GM21723 (cell line): Measurements from ENCODE around the gene PLOD3.

Source experiments
- ATAC-seq: cut with Tn5 transposase; IDR thresholded peaks from one replicate; pipeline ENCODE4 v1.9.1; 2021; ENCODE audit warnings: mild to moderate bottlenecking, moderate library complexity; ENCODE audit not compliant: unreplicated experiment

Gene PLOD3

DNA sequence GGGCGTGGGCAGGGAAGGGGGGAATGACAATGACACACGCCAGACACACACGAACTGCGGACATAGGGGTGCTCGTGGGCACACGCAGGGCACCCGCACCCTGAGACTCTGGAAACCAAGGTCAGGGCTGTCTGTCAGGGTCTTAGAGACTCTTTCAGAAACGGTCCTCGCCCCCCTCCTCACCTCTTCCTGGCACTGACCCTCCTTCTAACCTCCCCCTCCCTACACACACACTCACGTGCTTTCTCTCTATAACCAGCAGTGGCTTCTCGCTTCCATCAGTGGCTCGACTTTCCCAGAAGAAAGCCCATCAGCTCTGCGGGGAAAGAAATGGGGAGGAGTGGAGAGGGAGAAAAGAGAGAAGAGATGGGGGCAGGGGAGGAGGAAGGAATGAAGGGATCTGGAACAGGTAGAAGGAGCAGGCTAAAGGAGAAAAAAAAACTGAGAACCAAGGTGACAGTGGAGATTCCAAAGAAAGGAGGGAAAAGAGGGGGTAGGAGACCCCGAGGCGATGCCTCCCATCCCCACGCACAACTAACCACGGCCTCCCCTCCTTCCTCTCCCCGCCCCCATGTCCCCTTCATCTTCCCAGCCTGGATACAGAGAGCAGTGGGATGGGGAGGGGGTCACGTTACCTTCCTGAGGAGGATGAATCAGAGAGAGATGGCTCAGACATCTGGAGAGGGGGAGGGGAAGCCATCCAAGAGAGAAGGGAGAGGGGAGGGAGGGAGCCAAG lies 50.3 kb downstream of the PLOD3 start:
- no peak for ATAC-seq

DNA sequence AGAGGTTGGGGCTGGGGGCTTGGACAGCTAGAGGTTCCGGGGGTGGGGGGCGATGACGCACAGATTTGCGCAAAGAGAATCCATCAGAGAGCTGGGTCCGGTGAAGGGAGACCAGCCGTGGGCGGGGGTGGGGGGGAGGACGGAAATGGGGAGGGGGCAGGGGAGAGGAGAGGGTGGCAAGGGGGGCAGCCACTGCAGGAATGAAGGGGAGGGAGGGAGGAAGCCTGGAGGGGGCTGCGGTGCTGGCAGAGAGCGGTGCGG lies 50.8 kb downstream of the PLOD3 start:
- ATAC-seq = no peak

DNA sequence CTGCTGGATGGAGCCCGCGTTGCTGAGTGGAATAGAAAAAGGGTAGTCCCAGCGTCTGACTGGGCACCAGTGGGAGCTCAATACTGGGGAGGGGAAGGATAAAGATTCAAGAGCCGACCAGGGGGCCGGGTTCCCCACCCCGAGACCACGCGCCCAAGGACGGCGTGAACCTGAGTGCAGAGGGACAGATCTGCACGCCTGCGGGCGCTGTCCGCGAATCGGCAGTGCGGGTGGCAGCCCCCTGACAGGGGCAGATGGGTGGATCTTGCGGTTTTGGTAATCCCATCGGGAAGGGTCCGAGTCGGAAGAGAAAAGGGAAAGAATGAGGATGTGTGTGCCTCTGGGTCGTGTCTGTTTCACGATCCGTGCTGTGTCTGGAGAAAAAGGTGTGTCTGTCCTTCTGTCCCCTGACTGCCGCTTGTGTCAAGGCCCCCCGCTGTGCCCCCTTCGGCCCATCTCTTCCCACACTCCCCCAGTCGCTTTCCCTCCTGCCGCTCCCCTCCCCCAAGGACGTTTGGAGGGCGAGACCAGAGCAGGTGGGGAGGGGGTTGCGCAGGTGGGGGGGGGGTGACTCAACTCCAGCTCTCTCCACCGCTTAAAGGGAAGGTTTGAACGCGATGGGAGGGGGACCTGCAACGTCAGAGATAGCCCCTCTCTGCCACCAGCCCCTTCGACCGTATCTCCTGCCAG lies 51.3 kb downstream of the PLOD3 start:
- ATAC-seq = no peak

DNA sequence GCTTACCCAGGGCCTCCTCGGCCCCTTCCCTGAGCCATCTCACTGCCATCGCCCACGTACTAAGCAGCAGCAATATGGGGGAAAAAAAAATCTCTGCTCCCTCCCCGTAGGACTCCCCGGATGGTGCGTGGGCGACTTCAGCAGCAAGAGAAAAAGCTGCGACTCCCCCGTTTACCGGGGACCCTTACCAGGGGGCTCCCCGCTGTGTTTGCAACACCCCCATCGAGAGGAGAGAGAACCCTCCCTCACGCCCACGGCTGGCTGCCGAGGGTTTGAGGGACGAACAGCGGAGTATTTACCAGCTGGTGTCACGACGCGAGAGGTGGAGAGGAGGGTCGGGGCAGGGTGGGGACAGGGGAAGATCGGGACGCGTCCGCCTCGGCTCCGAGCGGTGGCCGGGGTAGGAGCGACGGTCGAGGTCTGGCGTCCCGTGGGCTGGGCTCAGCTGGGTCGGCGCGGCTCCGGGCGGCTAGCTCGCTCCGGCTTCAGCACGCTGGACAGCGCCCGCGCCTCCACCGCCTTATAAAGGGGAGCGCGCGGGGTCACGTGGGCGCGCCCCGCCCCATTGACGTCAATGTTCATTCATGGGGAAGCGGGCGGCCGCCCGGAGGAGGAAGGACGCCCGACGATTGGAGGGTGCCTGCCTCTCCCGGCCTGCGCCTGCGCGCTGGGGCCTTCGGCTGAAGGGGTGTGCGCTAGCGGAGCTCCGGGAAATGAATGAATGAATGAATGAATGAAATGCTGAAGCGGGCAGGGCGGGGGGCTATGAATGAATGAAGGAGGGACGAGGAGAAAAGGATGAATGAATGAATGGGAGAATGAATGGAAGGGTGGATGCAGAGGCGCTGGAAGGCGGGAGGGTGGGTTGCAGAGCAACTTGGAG lies 52.1 kb downstream of the PLOD3 start, which contains the start of gene VGF:
VGF (minus strand) TSS at position 495 of the 883 bp plus-strand sequence. CDS start 726 bp downstream, outside the sequence.
- ATAC-seq = peak; percentile 73

DNA sequence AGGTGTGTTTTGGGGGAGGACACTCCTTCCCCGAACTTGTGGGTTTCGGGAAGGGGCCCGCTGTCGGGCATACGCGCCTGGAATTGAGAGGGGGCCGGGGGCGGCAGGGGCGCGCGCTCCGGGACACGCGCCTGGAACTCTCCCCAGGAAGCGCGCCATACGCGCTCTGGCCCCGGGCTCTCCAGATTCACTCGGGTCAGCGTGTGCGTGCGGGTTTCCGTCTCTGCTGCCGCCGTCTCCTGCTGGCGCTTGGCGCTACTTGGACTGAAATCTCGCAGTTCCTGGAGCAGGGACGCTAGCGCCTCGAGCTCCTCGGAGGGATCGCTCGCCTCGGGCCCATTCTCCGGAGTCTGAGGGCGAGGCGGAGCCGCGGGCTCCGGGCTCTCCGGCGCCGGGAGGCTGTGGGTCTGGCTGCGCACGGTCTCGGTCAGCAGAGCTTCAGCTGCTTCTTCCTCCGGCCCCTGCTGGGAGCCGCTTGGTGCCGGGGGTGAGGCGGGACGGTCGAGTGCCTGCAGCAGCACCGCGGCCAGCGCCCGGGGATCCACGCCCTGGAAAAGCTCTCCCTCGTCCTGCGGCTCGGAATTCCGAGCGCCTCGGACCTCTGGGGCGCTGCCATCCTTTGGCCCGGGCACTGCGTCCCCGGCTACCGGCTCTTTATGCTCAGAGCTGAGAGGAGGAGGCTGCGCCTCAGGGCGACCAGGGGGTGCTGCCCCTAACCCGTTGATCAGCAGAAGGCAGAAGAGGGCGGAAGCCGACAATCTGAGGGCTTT lies 53.1 kb downstream of the PLOD3 start:
- ATAC-seq = no peak

DNA sequence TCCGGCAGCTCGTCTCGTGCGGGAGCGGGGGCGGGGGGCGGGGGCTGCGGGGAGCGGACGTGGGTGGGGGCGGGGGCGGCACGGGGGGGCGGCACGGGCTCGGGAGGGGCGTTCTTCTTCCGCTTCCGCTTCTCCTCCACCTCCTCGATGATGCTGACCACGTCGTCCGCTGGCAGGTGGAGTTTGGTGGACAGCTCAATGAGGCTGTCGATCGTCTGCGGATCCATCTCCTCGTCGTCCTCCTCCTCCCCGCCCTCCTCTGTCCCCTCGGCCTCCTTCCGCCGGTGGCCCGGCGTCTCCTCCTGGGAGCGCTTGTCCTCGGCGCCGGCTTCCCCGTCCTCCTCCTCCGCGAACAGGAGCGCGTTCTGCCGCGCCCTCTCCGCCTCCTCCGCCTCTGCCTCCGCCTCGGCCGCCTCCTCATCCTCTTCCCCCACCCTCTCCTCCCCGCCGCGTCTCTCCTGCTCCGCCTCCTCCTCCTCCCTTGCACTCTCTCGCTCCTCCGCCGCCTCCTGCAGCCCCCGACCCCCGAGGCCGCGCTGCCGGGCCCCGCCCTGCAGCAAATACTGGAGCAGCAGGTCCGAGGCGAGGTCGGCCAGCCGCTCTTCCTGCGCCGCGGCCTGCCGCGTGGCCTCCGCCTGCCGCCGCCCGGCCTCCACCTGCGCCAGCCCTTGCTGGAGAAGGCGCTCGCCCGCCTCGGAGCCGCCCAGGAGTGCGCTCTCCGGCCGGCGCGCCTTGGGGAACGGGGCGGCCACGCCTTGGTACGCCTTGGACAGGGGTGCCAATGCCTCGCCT lies 53.9 kb downstream of the PLOD3 start:
- ATAC-seq = no peak

DNA sequence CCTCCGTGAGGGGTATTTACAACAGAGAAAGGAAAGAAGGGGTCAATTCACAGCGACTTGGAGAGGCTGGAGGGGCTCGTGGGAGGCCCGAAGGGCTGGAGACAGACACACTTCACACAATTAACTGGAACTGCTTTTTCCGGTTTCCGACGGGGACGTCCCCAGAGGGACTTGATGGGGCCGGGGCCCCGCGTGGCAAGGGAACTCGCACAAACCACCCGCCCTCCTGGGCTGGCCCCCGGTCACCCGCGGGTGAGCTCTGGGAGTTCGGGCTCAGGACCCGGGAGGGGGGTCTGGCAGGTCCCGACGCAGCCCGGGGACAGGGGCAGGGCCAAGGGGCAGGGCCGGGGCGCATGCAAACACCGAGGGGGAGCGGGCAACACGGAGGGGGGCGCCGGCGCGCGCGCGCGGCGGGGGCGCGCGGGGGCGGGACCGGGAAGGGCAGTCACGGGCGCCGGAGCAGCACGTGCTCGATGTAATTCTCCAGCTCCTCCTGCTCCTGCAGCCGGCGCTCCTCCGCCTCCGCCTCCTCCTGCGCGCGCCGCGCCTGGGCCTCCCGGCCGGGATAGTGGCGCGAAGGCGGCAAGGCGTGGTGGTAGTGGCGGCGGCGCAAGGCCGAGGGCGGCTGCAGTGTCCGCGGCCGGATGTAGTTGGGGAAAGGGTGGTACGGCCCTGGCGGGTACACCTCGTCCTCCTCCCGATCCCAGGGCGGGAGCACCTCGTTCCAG lies 54.7 kb downstream of the PLOD3 start:
- ATAC-seq = no peak

DNA sequence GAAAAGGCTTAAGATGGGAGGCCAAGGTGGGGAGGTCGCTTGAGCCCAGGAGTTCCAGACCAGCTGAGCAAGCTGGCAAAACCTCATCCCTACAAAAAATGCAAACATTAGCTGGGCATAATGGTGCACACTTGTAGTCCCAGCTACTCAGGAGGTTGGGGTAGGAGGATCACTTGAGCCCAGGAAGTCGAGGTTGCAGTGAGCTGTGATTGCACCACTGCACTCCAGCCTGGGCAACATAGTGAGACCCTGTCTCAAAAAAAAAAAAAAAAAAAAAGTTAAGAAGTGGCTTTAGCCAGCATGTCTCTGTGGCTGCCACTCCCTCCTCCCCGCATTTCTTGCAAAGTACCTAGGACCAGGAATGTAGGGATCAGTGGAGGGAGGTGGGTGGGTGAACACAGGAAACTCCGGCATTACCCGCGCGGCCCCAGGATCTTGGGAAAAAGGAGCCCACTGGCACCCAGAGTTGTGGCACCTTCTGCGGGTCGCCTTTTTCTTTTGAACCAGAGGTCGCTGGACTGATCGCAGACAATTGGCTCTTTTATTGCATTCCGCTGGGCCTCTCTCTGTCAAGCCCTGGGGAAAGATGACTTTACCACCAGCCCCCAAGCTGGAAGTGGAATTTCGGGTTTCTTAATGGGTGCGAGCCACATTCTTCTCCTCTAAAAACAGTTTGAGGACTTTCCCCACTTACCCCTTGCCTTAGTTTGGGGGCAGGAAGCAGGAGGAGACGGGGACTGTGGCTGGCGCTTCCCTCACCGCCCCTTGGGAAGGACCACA lies 55.5 kb downstream of the PLOD3 start:
- ATAC-seq = no peak

DNA sequence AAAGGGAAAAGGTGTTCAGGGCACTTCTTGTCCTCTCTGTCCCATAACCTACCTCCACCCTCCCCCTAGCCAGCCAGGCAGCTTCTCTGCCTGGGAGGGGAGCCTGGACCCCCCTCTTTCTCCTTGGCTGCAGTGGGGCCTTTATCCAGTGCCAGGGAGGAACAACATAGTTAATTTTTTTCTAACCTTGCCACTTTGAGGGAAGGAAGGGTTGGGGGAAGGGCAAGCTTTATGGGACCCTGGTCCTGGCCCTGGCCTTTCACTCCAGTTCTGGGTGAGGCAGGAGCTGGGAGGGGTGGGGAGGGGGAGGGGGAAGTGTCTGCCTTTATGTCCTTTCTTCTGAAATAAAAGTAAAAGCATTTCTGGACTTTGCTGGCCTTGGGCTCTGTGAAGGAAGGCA lies 56.5 kb downstream of the PLOD3 start:
- ATAC-seq = no peak

DNA sequence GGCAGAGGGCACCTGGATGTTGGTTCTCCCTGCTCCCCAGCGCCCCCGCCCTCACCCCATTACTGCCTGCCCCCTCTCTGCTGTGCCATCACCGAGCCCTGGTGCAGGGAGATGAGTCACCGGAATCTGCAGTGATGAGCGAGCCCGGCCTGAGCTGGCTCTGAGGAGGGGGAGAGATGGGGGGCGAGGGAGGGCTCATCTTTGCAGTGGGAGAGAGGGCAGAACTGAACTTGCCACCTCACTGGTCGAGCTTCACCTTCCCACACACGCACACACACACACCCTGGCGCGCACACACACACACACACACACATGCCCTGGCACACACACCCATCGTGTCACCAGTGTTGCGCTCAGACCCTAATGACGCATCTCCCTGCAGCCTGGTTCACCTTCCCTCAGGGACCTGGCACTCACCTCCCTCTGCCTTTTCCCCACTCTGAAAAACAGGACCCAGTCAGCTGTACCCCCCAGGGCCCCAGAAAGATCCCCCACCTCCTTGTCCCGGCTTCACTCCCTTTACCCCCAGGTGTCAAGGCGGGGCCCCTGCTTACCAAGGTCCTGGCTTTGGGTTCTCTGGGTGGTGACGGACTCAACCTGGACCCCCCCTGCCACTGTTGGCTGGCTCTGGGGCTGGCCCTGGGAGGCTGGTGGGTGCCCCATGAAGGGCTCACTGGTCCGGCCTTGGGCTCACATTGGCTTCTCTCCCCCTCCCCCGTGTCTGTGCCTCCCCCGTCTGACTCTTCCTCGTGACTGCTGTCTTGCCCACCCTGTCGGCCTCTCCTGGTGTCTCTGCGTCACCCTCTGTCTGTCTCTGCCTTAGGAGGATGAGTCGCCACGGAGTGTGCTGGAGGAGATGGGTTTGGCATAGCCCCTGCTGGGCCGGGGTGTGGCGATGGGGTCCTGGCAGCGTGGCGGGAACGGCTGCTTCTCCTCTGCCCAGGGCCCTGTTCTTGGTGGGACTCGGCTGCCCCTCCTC lies 57.4 kb downstream of the PLOD3 start:
- ATAC-seq = no peak

DNA sequence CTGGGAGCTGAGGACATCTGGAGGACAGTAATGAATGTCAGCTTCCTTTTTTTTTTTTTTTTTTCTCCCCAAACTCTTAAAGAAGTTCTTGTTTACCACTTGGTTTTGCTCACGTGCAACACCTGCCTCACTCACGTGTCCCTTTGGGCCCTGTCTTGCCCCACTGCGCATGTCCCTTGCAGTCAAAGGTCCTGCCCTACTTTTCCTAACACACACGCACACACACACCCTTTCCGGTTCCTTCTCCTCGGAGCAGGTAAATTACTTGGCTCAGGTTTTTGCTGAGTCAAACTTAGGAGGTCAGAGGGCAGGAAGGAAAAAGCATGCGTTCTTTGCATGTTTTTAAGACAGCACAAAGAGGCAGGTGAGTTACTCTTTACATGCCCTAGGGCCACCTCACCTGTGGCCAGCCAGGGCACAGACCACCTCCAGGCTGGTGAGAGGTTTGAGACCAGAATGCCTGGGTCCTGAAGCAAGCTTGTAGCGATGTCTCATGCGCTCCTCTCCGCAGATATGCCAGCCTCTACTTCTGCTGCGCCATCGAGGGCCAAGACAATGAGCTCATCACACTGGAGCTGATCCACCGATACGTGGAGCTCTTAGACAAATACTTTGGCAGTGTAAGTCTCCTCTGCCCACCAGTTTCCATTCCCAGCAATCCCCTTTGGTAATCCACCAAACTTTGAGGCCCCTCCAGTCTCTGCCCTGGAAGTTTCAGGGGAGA lies 60.4 kb downstream of the PLOD3 start:
- no peak for ATAC-seq

DNA sequence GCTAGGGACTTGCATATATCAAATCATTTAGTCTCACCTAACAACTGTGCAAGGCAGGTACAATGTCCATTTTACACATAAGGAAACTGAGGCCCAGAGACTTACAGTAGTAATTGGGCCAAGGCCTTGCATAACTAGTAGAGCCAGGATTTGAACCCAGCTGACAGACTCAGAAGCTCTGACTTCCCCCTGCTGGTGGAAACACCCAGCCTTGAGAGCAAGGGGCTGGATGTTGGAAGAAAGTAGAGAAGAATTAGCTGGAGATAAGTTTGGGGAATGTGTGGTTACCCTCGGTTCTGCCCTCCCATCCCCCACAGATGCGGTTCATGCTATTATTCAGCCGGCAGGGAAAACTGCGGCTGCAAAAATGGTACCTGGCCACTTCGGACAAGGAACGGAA lies 61.1 kb downstream of the PLOD3 start:
- ATAC-seq = no peak
